Measurements from ENCODE around the gene ADGRG1. TPM values are rescaled to one million over a fixed set of nuclear protein-coding genes. Genes with fewer than 3 reads are reported as not detected.

Gene ADGRG1
- total RNA-seq, 1 donor from 2014 or later = 19.6 TPM

DNA sequence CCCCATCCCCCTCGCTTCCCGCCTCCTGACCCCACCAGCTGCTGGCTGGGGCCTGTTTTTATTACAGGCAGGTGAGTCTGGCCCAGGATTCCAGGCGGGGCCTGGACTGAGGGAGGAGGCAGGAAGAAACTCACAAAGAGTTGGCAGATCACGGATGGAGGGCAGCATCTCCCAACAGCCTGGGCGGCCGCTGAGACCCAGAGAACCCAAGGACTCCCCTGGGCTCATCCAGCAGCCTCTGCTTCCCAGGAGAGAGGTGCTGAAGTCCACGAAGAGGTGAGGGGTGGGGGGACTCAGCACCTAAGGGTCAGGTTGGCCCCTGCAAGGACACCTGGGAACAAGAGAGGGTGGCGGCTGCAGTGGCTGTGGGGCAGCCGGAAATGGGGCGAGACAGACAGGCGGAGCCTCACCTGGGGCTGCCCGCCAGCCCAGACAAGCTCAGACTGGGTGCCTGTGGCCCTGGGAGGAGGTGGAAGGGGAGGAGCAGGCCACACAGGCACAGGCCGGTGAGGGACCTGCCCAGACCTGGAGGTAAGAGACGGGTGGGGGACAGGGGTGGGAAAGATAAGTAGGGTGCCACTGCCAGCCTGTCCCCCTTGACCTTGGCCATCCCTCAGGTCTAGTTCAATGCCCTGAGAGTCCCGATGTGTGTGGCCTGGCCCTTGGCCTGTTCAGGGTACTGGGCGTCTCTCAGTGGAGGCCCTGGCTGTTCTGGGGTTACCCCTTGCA, 8.7 kb upstream of the ADGRG1 start:
- FAIRE-seq = no peak
- no peak for DNase-seq (ENCODE audit: low spot score in 2 of 2)

DNA sequence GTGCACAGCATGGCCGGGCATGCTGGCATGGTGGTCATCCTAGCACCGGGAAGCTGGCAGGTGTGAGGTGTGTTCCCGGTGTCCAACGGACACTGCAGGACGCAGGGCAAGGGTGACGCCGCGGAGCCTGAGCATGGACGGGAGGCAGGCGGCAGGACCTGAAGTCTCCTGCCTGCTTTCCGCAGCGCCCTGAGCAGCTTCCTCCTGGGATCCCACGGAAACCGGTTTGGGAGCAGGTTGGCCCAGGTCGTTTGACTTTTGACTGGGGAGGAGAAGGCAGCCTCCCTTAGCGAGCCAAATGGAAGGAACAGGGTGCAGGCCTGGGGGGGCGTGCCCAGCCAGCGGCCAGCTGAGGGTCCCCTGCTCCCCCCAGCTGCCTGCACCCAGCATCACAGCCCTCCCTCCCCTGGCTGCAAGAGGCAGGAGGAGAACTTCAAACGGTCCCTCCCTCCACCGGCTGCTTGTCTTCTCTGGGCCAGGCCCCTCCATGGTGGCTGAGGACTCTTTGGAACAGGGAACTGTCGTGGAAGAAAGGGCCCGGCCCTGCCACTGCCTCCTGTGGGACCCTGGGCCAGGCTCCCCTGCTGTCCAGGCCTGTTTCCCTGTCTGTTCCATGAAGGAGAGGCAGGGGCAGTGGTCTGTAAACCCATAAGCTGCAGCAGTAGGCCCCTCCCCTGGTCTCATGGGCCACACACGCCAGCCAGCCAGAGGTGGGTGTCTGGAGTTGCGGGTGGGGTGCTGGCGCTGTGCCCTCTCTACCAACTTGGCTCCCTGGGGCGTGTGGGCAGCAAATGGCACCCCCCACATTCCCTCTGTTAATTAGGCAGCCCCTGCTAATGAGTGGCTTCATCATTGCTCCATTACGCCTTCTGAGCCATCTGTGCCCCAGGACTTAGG, 7.8 kb upstream of the ADGRG1 start:
- no peak for DNase-seq (ENCODE audit: low spot score in 2 of 2)
- FAIRE-seq = no peak

GRCh38 chr16:57621521-57622271, 6.7 kb upstream of the ADGRG1 start:
- no peak for FAIRE-seq
- DNase-seq (ENCODE audit: low spot score in 2 of 2) = no peak

DNA sequence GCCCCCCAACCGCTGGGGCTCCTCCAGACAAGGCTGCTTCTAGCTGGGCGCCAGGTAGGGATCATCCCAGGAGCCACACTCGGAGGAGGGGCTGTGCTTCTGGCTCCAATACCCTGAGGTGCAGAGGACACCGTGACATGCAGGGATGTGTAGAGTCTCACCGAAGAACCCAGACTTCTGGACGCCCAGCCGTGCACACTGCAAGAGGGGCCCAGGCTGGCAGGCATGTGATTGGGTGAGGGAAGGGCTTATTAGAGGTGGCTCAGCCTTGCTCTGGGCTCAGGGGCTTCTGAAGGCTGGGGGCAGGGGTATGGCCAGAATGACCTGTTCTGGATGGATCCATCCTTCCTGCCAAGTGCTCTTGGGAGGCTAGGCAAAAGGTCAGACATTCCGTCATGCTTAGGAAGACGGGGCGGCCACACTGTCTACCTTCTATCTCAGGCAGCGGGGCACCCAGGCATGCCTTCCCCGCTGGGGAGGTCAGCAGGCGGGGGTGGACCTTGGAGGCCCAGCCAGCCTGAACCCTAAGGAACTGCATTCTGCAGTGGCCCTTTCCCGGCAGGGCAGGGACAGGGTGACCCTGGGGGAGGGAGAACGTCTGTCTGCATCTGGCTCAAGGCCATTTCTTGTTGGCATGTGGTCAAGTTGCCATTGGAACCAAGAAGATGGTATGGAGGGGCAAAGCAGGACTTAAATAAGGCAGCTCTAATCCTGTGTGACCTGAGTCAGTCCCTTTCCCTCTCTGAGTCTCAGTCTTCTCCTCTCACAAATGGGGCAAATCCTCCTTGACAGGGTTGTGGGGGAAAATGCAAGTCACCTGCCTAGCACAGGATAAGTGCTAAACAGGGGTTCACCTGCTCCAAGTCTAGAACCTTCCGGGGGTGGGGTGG, 5.8 kb upstream of the ADGRG1 start:
- FAIRE-seq = no peak

GRCh38 chr16:57623251-57624043, 5.0 kb upstream of the ADGRG1 start:
- FAIRE-seq (no peak), DNase-seq (ENCODE audit: low spot score in 2 of 2) (peak; percentile 61 to 68)

More for the DNA sequence above, 5.8 kb upstream of the ADGRG1 start:
- DNase-seq (ENCODE audit: low spot score in 2 of 2) = no peak

GRCh38 chr16:57624044-57624688, 4.3 kb upstream of the ADGRG1 start:
- no peak for FAIRE-seq
- DNase-seq (ENCODE audit: low spot score in 2 of 2) = no peak

- peak; percentile 46 to 69 for DNase-seq (ENCODE audit: low spot score in 2 of 2)
- FAIRE-seq = no peak
Measured at GRCh38 chr16:57624806-57625500, 3.5 kb upstream of the ADGRG1 start.

GRCh38 chr16:57626420-57627170, 1.8 kb upstream of the ADGRG1 start:
- no peak for FAIRE-seq

GRCh38 chr16:57627184-57627871, 1.1 kb upstream of the ADGRG1 start:
- FAIRE-seq = no peak

More at GRCh38 chr16:57626420-57627170, 1.8 kb upstream of the ADGRG1 start:
- DNase-seq (ENCODE audit: low spot score in 2 of 2) = no peak

DNA sequence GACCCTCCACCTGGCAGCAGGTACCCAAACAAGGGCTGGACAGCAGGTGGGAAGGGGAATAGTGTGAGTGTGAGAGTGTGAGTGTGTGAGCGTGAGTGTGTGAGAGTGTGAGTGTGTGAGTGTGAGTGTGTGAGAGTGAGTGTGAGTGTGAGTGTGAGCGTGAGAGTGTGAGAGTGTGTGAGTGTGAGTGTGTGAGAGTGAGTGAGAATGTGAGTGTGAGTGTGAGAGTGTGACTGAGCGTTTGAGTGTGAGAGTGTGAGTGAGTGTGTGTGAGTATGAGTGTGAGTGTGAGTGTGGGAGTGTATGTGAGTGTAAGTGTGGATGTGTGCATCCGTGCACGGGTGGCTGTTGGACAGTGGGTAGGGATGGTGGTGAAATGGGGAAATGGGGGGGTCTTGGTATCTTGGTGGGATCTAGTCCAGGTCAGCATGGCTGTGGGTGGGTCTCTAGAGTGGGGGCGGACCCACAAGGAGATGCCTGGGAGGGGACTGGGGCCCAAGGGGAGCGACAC, 408 bp downstream of the ADGRG1 start:
- FAIRE-seq = no peak

More at GRCh38 chr16:57627184-57627871, 1.1 kb upstream of the ADGRG1 start:
- no peak for DNase-seq (ENCODE audit: low spot score in 2 of 2)

GRCh38 chr16:57629516-57630406, 1.3 kb downstream of the ADGRG1 start:
- FAIRE-seq (no peak), DNase-seq (ENCODE audit: low spot score in 2 of 2) (no peak)

More for the DNA sequence above, 408 bp downstream of the ADGRG1 start:
- DNase-seq (ENCODE audit: low spot score in 2 of 2) = no peak

GRCh38 chr16:57630407-57630797, 2.0 kb downstream of the ADGRG1 start:
- FAIRE-seq (no peak), DNase-seq (ENCODE audit: low spot score in 2 of 2) (no peak)

DNA sequence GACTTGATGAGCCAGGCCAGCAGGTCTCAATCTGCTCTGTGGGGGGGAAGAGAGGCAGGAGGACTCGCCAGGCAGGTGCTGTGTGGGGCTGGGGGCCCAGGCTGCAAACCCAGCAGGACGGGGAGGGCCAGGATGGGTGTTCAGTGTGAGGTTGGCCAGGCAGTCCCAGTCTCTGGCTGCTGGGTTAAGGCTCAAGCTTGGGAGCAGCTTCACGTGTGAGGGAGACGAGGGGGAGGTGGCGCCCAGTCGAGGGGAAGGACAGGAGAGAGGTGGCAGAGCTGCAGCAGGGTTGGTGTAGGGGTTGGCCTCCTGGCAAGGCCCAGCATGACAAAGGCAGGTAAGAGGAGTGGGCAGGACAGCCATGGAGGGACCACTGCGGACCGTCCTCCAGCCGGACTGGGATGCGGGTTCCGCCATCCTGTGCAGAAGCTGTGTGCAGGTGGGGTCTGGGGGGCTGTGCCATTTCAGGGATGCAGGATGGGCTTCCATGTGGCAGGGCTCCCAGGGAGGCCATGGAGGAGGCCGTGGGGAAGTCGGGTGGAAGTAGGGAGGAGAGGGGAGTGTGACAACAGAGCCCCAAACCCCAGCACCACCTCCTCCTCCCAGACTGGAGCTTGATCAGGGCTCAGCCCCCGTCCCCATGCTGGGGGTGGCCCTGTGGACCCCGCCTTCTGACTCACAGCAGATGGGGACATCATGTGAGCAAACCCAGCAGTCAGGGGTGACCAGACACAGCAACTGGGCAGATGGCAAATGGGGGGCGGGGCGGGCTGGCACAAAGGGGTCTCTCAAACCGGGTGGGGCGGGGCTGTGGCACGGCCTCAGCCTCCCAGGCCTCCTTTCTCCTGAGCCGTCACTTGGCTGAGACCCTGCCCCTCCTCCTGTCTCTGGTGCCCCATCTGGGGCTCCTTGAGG, 2.8 kb downstream of the ADGRG1 start:
- DNase-seq (ENCODE audit: low spot score in 2 of 2) (no peak), FAIRE-seq (no peak)

GRCh38 chr16:57632568-57632967, 4.1 kb downstream of the ADGRG1 start:
- no peak for DNase-seq (ENCODE audit: low spot score in 2 of 2)
- FAIRE-seq = no peak

Measured in frontal cortex (tissue), 4 donors.